Hepatocyte (in vitro differentiated cells): ENCODE results near the gene ALDH1A1. TPM values are rescaled to one million over a fixed set of nuclear protein-coding genes. Genes with fewer than 3 reads are reported as not detected.

Experiments
- DNase-seq: peaks from one replicate; pipeline ENCODE4 v3.0.0-alpha.2; 2016; ENCODE audit warnings: low spot score
- H2AFZ ChIP-seq: fragments of 200-600 bp; sonication (generic); 2 replicates; pipeline ENCODE4 v1.6.0; 2016; ENCODE audit warnings: antibody characterized with exemption, mild to moderate bottlenecking
- H3K27ac ChIP-seq: fragments of 200-600 bp; sonication (generic); 2 replicates; pipeline ENCODE4 v1.5.1; 2016; ENCODE audit warnings: mild to moderate bottlenecking
- H3K27me3 ChIP-seq: fragments of 200-600 bp; sonication (generic); 2 replicates; pipeline ENCODE4 v1.6.1; 2016
- H3K36me3 ChIP-seq: fragments of 200-600 bp; sonication (generic); replicated peaks from 2 replicates; pipeline ENCODE4 v1.5.1; 2016; ENCODE audit warnings: low read depth; ENCODE audit not compliant: insufficient read depth
- H3K4me1 ChIP-seq: fragments of 200-600 bp; sonication (generic); 2 replicates; pipeline ENCODE4 v1.5.1; 2016; ENCODE audit warnings: mild to moderate bottlenecking, moderate library complexity; ENCODE audit not compliant: insufficient read depth
- H3K4me2 ChIP-seq: fragments of 200-600 bp; sonication (generic); 2 replicates; pipeline ENCODE4 v1.6.0; 2016
- H3K4me3 ChIP-seq: fragments of 200-600 bp; sonication (generic); 2 replicates; pipeline ENCODE4 v1.5.1; 2016; ENCODE audit warnings: mild to moderate bottlenecking
- H3K79me2 ChIP-seq: fragments of 200-600 bp; sonication (generic); 2 replicates; pipeline ENCODE4 v1.6.0; 2017; ENCODE audit warnings: mild to moderate bottlenecking
- H3K9me2 ChIP-seq: fragments of 200-600 bp; sonication (generic); replicated peaks from 2 replicates; pipeline ENCODE4 v1.6.0; 2017; ENCODE audit warnings: mild to moderate bottlenecking; ENCODE audit not compliant: insufficient read depth
- H3K9me3 ChIP-seq: fragments of 200-600 bp; sonication (generic); 2 replicates; pipeline ENCODE4 v1.5.1; 2016; ENCODE audit warnings: low read depth, mild to moderate bottlenecking
- H4K20me1 ChIP-seq: fragments of 200-600 bp; sonication (generic); 2 replicates; pipeline ENCODE4 v1.6.0; 2016; ENCODE audit warnings: mild to moderate bottlenecking; ENCODE audit not compliant: insufficient read depth, poor library complexity, severe bottlenecking
- EZH2 ChIP-seq: fragments of 200-600 bp; sonication (generic); IDR thresholded peaks from 2 replicates; pipeline ENCODE4 v1.6.1; 2016; ENCODE audit warnings: antibody characterized with exemption, mild to moderate bottlenecking, borderline replicate concordance
- EZH2phosphoT487 ChIP-seq: fragments of 200-600 bp; sonication (generic); IDR thresholded peaks from one replicate; pipeline ENCODE4 v1.6.1; 2018; ENCODE audit warnings: antibody characterized with exemption, mild to moderate bottlenecking, low read depth, moderate library complexity; ENCODE audit not compliant: unreplicated experiment, severe bottlenecking
- WGBS: methylation state at CpG from one replicate; pipeline ENCODE4 v1.1.6; 2016; ENCODE audit warnings: low lambda C conversion rate; ENCODE audit errors: missing lambda C conversion rate; 5-methylcytosine and 5-hydroxymethylcytosine counted together
- polyA plus RNA-seq: library from polyadenylated mRNA; unstranded; fragments of >200 nt; fragmentation: Nextera tagmentation; extraction: Ambion mirVana; gene quantifications from 2 replicates; pipeline ENCODE4 v1.2.1, GENCODE V29; 2016
- total RNA-seq: library from RNA; depleted of rRNA; stranded (reverse); fragments of >200 nt; gene quantifications from 2 replicates; pipeline ENCODE4 v1.2.3, GENCODE V29; 2014
- TF ChIP-seq, protein P1 (sequence below): fragments of 200-600 bp; sonication (generic); IDR thresholded peaks from 2 replicates; pipeline ENCODE4 v1.5.1; 2016; ENCODE audit warnings: antibody characterized with exemption, mild to moderate bottlenecking; ENCODE audit not compliant: poor library complexity

ALDH1A1 gene
- total and polyA plus RNA-seq, 2 experiments from 2014 or later = 243 to 529 TPM

- Histone ChIP-seq H3K4me2 (peak overlapping the region; percentile 74), H3K27me3 (no peaks in the 10 kb centered on the region), H3K27ac (no peak overlapping the region), H3K4me1 (peaks cover 19% of the 10 kb centered on the region), H4K20me1 (no peaks in the 10 kb centered on the region), H3K4me3 (no peak overlapping the region), H3K9me2 (no peaks in the 10 kb centered on the region), H3K9me3 (no peaks in the 10 kb centered on the region), H2AFZ (no peak overlapping the region), H3K36me3 (no peaks in the 10 kb centered on the region), H3K79me2 (peaks cover 97% of the 10 kb centered on the region)
- TF ChIP-seq, protein P1, sequence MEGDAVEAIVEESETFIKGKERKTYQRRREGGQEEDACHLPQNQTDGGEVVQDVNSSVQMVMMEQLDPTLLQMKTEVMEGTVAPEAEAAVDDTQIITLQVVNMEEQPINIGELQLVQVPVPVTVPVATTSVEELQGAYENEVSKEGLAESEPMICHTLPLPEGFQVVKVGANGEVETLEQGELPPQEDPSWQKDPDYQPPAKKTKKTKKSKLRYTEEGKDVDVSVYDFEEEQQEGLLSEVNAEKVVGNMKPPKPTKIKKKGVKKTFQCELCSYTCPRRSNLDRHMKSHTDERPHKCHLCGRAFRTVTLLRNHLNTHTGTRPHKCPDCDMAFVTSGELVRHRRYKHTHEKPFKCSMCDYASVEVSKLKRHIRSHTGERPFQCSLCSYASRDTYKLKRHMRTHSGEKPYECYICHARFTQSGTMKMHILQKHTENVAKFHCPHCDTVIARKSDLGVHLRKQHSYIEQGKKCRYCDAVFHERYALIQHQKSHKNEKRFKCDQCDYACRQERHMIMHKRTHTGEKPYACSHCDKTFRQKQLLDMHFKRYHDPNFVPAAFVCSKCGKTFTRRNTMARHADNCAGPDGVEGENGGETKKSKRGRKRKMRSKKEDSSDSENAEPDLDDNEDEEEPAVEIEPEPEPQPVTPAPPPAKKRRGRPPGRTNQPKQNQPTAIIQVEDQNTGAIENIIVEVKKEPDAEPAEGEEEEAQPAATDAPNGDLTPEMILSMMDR = no peak
- TF ChIP-seq EZH2phosphoT487 (no peak), EZH2 (no peak)
- 71% methylated on average over 3 of the region's 3 CpGs for WGBS
- no peak for DNase-seq
Observed at GRCh38 chr9:72946318-72946717, 6.5 kb downstream of the ALDH1A1 start.

GRCh38 chr9:72945391-72945790 lies 7.5 kb downstream of the ALDH1A1 start:
- Histone ChIP-seq H3K79me2 (peaks cover 96% of the 10 kb centered on the region), H3K27me3 (no peaks in the 10 kb centered on the region), H2AFZ (no peak overlapping the region), H3K4me1 (peaks cover 19% of the 10 kb centered on the region), H3K4me2 (no peak overlapping the region), H4K20me1 (no peaks in the 10 kb centered on the region), H3K9me3 (no peaks in the 10 kb centered on the region), H3K36me3 (no peaks in the 10 kb centered on the region), H3K9me2 (no peaks in the 10 kb centered on the region), H3K27ac (no peak overlapping the region), H3K4me3 (no peak overlapping the region)
- 80% methylated on average over 3 of the region's 3 CpGs for WGBS
- TF ChIP-seq, protein P1 = no peak
- TF ChIP-seq EZH2phosphoT487 (no peak), EZH2 (no peak)
- no peak for DNase-seq

DNA sequence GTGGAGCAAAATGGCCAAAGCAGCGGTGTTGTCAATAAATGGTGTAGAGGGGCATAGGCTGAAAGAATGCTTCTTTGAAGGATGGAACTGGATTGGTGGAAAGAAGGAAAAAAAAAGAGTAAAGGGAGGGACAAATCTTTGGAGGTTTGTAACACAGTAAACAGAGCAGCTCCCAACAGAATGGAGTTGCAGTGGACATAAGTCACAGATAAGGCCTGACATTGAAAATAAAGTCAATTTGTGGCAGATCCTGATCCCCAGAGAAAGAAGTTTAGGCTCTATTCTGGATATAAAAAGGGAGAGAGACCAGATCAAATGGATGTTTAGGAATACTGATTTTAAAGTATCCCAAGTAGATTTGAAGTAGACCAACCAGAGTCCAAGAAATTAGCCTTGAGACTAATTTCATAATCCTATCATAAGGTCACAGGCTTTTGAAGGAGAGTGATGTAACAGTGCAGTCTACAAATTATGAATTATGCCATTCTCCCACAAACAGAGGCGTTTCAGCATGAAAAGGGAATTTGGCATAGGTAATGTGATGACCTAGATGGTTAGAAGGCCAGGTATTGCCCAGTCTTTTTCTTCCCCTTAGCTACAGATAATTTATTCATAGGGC lies 8.9 kb downstream of the ALDH1A1 start:
- Histone ChIP-seq H3K4me3 (no peak overlapping the region), H3K27ac (no peak overlapping the region), H3K4me2 (no peak overlapping the region), H3K79me2 (peaks cover 89% of the 10 kb centered on the region), H3K9me3 (no peaks in the 10 kb centered on the region), H3K4me1 (peaks cover 18% of the 10 kb centered on the region), H3K36me3 (no peaks in the 10 kb centered on the region), H2AFZ (no peak overlapping the region), H4K20me1 (no peaks in the 10 kb centered on the region), H3K27me3 (no peaks in the 10 kb centered on the region), H3K9me2 (no peaks in the 10 kb centered on the region)
- 85% methylated on average over 2 of the region's 2 CpGs for WGBS
- DNase-seq = no peak
- TF ChIP-seq EZH2 (no peak), EZH2phosphoT487 (no peak)
- TF ChIP-seq, protein P1 = no peak
